ENCODE data around the gene CADPS2. TPM values are rescaled to one million over a fixed set of nuclear protein-coding genes. Genes with fewer than 3 reads are reported as not detected.

The CADPS2 gene
- total and polyA plus RNA-seq, 12 donors = 14.6 to 103 (median 39.4) TPM

DNA sequence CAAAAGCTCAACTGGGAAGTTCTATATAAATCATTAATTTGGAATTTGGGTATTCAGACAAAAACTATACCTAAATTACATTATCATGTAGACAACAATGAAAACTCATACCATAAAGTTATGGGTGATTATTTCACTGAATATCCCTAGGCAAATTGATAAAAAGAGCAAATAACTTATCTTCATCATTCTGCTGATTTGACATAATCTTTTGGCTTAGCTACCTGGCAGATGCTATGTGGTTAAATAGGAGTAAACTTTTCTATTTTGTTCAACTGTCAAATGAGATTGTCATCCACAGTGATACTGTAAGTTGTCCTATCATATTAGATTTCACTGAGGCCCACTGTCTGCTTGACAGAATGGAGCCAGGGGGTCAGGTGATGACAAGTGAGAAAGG lies 432.8 kb downstream of the CADPS2 start:
- intact Hi-C loops (cut with DNase I) = no loop called here
- H3K4me3 ChIP-seq = no peak overlapping the region
- no peaks in the 10 kb centered on the region for H3K27me3 ChIP-seq
- H3K9me3 ChIP-seq (replicated peaks in 1 of 3) = no peaks in the 10 kb centered on the region
- H3K36me3 ChIP-seq (replicated peaks in 1 of 2) = no peaks in the 10 kb centered on the region
- H3K4me1 ChIP-seq (replicated peaks in 1 of 2) = no peaks in the 10 kb centered on the region
- no peak overlapping the region for H3K27ac ChIP-seq
- TF ChIP-seq, protein P1, sequence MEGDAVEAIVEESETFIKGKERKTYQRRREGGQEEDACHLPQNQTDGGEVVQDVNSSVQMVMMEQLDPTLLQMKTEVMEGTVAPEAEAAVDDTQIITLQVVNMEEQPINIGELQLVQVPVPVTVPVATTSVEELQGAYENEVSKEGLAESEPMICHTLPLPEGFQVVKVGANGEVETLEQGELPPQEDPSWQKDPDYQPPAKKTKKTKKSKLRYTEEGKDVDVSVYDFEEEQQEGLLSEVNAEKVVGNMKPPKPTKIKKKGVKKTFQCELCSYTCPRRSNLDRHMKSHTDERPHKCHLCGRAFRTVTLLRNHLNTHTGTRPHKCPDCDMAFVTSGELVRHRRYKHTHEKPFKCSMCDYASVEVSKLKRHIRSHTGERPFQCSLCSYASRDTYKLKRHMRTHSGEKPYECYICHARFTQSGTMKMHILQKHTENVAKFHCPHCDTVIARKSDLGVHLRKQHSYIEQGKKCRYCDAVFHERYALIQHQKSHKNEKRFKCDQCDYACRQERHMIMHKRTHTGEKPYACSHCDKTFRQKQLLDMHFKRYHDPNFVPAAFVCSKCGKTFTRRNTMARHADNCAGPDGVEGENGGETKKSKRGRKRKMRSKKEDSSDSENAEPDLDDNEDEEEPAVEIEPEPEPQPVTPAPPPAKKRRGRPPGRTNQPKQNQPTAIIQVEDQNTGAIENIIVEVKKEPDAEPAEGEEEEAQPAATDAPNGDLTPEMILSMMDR (IDR thresholded peaks at IDR 0.05) = no peak
- no peak for TF ChIP-seq POLR2A (IDR thresholded peaks at IDR 0.05)
- DNase-seq = no peak

DNA sequence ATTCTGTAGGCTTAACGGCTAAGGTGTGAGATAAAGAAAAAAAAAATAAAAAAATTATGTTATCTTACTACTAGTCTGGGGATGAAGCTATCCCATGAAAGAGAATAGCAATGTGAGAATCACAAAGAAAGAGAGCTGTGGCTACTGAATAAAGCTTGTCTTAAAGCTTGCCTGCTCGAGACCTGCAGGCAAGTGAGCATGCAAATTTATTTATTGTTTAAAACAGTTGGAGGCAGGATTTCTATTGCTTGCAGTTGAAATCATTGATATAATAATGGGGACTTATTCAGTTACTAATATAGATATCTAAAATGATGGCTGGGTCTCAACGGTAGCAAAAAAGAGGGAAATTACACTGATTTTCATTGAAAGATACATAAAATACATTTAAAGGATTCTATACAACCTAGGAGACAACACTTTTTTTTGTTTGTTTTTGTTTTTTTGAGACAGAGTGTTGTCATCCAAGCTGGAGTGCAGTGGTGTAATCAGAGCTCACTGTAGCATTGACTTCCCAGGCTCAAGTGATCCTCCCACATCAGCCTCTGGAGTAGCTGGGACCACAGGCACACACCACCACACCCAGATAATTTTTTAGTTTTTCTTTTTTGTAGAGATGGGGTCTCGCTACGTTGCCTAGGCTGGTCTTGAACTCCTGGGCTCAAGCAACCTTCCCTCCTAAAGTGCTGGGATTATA lies 437.2 kb downstream of the CADPS2 start:
- intact Hi-C loops (cut with DNase I) = no loop called here
- Histone ChIP-seq H3K4me1 (replicated peaks in 1 of 2) (no peaks in the 10 kb centered on the region), H3K36me3 (replicated peaks in 1 of 2) (no peaks in the 10 kb centered on the region), H3K27ac (no peak overlapping the region), H3K9me3 (replicated peaks in 1 of 3) (no peaks in the 10 kb centered on the region), H3K27me3 (no peaks in the 10 kb centered on the region), H3K4me3 (no peak overlapping the region)
- TF ChIP-seq POLR2A (IDR thresholded peaks at IDR 0.05) = no peak
- TF ChIP-seq, protein P1 (IDR thresholded peaks at IDR 0.05) = no peak
- WGBS, 4 donors = 89 to 94% (median 91%) methylated on average over 5 of the region's 5 CpGs
- DNase-seq = no peak

DNA sequence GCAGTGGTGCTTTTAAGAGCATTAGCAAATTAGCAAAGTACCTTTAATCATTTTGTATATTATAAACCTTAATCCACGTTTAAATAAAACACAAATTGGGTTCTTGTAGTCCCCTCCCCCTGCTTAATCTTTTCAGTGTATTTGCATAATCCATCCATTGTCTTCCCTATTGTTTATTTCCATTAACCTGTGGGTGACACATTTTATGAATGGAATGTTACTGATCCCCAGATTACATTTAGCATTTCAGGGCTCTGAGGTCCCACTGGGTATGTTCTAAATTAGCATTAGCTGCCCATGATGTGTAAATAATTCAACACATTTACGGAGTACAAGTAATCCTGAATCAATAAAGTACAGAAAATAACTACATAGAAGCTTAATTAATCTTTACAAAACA lies 443.3 kb downstream of the CADPS2 start:
- TF ChIP-seq POLR2A (IDR thresholded peaks at IDR 0.05) = no peak
- TF ChIP-seq, protein P1 (IDR thresholded peaks at IDR 0.05) = no peak
- intact Hi-C loops (cut with DNase I) = no loop called here
- peaks cover 0 to 4% of the 10 kb centered on the region in 2 donors for H3K4me1 ChIP-seq (replicated peaks in 1 of 2)
- 56 to 65% (median 61%) methylated on average over 2 of the region's 2 CpGs for WGBS, 4 donors
- no peaks in the 10 kb centered on the region for H3K9me3 ChIP-seq (replicated peaks in 1 of 3)
- H3K4me3 ChIP-seq = no peak overlapping the region
- no peaks in the 10 kb centered on the region for H3K36me3 ChIP-seq (replicated peaks in 1 of 2)
- no peak for DNase-seq
- no peak overlapping the region for H3K27ac ChIP-seq
- H3K27me3 ChIP-seq = no peaks in the 10 kb centered on the region

DNA sequence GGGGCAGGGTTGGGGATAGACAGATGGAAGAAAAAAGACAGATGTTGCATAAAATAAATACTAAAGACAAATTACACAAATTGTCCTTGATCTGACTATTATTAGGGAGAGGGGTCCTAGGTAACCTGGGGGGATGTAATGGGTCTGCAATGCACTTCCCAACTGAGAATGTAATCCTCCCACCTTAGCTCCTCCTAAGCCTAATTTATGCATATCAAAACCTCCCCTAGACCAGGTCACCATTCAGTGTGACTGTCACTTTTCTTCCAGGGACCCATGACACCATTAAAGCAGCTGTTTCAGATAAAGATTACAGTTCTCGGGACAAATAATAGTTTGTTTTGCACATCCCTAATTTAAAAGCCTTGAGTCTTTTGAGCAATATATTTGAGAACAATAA lies 447.8 kb downstream of the CADPS2 start:
- no peak overlapping the region for H3K27ac ChIP-seq
- no peaks in the 10 kb centered on the region for H3K9me3 ChIP-seq (replicated peaks in 1 of 3)
- H3K36me3 ChIP-seq (replicated peaks in 1 of 2) = no peaks in the 10 kb centered on the region
- WGBS, 4 donors = 74 to 89% (median 80%) methylated on average over 1 of the region's 1 CpG
- H3K4me3 ChIP-seq = no peak overlapping the region
- peaks cover 0 to 4% of the 10 kb centered on the region in 2 donors for H3K4me1 ChIP-seq (replicated peaks in 1 of 2)
- intact Hi-C loops (cut with DNase I) = loop anchor here in 1 of 2 donors (10.0 kb wide), 1 partner anchor 64 kb away; no protein-coding TSS in a partner anchor
- TF ChIP-seq, protein P1 (IDR thresholded peaks at IDR 0.05) = no peak
- no peak for TF ChIP-seq POLR2A (IDR thresholded peaks at IDR 0.05)
- no peaks in the 10 kb centered on the region for H3K27me3 ChIP-seq
- no peak for DNase-seq
